Germinal center (tissue), 1 donor: ENCODE data around the gene COL7A1.
"Not testable (repeated sequence)": the region's sequence is repeated elsewhere in the genome, so short reads cannot be mapped to it uniquely, and the experiment has no call there.

Source experiments
- DNase-seq: peaks from one replicate; pipeline ENCODE4 v3.0.0; 2012; ENCODE audit warnings: mixed read lengths, low spot score

COL7A1 gene

GRCh38 chr3:48543271-48543866 is 51.8 kb downstream of the COL7A1 start:
- no peak for DNase-seq

DNA sequence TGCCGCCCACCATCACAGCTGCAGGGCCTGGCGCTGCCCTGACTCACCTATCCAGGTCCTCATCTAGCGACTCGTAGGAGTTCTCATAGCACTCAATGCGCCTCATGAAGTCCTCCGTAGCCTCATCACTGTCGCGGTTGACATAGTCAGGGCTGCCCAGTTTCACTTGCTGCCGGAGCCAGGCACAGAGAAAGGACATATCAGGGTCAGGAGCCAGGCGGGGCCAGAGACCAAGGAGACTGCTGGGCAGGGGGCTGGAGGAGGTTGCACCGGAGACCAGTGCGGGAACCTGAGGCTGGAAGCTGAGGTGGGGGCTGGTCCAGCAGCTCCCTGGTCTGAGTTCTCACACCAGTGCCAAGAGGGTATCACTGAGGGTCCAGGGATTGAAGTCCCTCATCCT is 56.7 kb downstream of the COL7A1 start:
- DNase-seq = no peak

DNA sequence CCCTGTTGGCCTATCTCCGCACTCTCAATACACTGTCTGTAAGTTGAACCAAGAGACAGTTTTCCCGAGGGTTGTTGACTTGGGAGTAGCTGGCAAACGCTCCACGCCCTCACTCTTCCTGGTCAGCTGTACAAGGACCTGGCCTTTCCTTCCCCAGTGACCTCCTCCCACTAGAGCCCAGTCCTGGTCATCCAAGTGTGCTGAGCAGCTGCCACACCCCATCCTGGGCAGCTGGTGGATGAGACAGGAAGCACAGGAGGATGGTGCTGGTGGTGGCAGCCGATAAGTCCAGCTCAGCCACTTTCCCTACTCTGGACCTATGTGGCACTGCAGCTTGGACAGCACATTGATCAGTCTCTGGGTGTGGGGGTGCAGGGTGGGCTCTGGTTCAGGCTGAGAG is 58.3 kb downstream of the COL7A1 start:
- DNase-seq = no peak

DNA sequence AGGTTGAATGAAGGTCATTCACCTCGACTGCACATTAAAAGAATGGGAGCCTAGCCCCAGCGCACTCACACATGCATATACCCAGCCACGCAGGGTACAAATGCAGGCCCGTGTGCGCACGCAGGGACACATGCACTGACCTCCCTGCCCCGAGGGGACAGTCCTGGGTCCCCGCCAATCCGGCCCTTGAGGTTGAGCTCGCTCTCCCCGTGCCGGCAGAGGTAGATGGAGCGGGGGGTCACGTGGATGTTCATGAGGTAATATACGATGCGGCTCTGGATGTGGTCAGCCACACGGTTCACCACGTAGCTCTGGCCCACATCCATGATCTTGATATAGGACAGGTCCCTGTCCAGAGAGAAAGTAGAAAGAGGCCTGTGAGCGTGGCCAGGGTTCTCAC is 59.0 kb downstream of the COL7A1 start:
- no peak for DNase-seq

GRCh38 chr3:48535578-48535977 is 59.6 kb downstream of the COL7A1 start:
- no peak for DNase-seq

GRCh38 chr3:48532977-48533337 is 62.2 kb downstream of the COL7A1 start:
- DNase-seq = no peak

DNA sequence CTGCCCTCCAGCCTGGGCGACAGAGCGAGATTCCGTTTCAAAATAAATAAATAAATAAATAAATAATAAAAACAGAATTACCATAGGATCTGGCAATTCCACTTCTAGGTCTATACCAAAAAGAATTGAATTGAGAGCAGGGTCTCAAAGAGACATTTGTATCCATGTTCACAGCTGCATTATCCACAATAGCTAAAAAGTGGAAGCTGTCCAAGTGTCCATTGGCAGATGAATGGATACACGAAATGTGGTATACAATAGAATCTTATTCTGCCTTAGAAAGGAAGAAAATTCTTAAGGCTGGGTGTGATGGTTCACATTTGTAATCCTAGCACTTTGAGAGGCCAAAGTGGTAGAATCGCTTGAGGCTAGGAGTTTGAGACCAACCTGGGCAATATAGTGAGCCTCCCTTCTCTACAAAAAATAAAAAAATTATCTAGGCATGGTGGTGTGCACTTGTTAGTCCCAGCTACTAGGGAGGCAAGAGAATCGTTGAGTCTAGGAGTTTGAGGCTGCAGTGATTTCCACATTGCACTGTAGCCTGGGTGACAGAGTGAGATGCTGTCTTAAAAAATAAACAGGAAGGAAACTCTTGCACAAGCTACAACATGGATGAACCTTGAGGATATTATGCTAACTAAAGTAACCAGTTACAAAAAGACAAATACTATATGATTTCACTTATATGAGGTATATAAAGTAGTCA is 62.7 kb downstream of the COL7A1 start:
- no peak for DNase-seq

DNA sequence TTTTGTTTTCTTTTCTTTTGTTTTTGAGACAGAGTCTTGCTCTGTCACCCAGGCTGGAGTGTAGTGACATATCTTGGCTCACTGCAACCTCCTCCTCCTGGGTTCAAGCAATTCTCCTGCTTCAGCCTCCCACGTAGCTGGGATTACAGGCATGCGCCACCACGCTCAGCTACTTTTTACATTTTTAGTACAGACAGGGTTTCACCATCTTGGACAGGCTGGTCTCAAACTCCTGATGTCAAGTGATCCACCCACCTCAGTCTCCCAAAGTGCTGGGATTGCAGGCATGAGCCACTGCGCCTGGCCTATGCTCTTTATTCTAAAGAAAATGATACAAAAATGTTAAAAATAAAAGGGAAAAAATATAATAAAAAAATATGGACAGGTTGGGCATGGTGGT is 64.4 kb downstream of the COL7A1 start:
- not testable (repeated sequence) for DNase-seq

DNA sequence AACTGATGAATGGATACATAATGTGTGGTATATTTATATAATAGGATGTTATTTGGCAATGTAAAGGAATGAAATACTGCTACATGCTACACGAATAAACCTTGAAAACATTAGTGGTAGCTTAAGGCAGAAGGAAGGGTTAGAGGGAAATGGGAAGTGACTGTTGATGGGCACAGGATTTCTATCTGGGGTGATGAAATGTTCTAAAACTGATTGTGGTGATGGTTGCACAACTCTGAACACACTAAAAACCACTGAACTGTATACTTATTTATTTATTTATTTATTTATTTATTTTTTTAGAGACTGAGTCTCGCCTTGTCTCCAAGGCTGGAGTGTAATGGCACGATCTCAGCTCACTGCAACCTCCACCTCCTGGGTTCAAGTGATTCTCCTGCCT is 66.4 kb downstream of the COL7A1 start:
- no peak for DNase-seq

GRCh38 chr3:48528048-48528447 is 67.1 kb downstream of the COL7A1 start:
- no peak for DNase-seq

- no peak for DNase-seq
These were observed 70.2 kb downstream of the COL7A1 start for GRCh38 chr3:48524970-48525369.

DNA sequence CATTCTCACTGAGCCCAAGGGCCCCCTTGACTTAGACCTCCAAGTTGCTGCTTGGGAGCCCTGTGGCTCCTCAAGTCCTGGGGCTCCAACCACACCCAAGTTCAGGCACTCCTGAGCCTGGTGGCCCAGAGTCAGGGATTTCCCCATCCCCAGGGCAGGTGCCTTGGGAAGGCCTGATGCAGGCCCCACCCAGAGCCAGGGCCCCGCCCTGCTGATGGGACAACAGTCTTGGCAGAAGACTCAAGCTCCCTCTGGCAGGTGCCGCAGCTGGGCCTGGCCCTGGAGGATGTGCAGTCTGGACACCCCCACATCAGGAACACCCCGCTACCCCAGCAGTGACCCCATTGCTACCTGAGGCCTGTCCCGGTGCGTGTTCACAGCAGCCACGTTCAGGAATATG is 73.5 kb downstream of the COL7A1 start:
- DNase-seq = no peak

DNA sequence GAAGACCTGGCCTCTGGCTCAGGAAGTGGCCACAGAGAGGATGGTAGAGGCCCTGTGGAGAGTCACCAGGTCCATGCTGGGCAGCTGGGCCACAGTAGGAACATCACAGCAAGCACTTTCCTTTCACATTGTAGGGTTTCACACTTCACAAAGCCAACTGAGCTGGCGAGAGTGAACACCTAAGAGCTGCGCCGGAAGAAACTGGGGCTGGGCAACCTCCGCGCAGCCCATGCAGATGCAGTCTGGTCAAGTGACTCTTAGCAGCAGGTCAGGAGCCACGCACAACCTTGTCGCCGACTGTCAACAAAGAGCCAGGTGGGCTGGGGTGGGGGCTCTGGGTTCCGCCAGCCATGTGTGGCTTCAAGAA is 75.9 kb downstream of the COL7A1 start:
- no peak for DNase-seq

DNA sequence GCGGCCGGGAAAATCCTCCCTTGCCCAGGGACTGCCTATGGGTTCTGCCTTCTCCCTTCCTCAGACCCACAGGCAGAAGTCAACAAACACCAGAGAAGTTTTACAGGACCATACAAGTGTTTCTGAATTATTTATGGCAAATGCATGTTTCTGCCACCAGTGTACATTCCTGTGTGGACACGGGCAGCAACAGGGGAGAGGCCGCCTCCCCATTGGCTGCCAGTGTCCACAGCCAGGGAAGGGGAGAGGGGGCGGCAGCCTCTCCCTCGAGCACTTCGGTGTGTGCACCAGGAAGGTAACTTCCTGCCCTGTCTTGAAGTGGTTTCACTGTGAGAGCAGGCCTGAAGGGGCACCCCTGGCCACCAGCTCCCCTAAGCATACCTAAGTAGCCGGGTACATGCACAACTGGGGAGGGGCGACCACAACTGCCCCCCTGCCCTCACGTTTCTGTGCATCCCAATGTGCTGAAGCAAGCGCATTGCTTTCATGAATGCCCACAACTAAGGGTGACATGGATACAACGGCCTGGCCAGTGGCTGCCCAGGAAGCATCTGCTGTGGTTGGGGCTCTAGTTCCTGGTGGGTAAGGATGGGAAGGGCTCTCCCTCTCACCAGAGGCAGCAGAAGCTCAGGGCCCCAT is 76.4 kb downstream of the COL7A1 start:
- no peak for DNase-seq

- no peak for DNase-seq
These were observed 77.1 kb downstream of the COL7A1 start for GRCh38 chr3:48518069-48518468.

DNA sequence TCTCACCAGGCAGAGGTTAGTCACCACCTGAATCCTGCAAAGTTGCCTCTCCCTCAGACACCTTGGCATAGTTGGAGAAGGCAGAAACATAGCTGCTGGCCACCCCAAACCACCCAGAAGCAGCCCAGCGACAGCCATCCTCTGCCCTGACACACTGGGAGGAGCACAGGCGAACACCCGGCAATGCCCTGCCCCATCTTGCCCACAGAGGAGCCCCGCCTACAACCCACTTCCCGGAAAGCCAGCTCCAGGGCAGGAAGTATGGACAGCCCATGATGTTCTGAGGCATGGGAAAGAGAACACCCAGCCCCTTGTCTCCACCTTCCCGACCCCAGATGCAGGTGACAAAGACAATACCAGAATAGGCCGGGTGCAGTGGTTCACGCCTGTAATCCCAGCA is 78.6 kb downstream of the COL7A1 start:
- no peak for DNase-seq

DNA sequence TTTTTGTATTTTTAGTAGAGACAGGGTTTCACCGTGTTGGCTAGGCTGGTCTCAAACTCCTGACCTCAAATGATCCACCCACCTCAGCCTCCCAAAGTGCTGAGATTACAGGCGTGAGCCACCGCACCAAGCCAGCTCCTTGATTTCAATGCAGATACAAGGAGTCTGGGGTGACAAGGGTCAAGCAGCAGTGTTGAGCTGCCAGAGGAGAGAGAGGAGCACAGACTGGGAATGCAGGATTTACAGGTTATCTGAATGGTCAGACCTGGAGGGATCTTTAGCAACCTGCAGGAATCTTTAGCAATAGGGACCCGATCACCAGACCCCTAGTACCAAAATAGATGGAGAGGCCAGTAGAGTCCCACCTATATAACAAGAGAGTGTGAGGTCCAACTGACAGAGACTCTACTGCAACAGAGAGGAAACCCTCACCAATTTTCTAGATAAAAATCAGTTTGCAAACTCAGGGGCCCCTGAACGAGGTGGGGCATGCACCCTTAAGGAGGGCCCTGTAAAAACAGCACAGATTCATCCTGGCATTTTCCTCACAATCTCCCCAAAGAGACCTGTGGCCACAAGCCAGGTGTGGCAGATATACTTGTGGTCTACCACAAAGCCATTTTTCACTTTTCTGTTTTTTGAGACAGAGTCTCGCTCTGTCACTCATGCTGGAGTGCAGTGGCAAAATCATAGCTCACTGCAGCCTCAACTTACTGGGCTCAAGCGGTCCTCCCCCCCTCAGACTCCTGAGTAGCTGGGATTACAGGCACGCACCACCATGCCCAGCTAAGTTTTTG is 80.5 kb downstream of the COL7A1 start:
- no peak for DNase-seq
